IPS DF 6.9 (cell line): Measurements from ENCODE around the gene CMTM3.
"Not testable (repeated sequence)": the region's sequence is repeated elsewhere in the genome, so short reads cannot be mapped to it uniquely, and the experiment has no call there.

ENCODE experiments used
- DNase-seq: peaks from one replicate; pipeline ENCODE4 v3.0.0-alpha.2; 2013; ENCODE audit warnings: low read depth, low spot score
- H3K27ac ChIP-seq: one replicate; pipeline ENCODE4 v1.5.1; 2013; ENCODE audit warnings: low read length, control low read depth
- H3K27me3 ChIP-seq: 2 replicates; pipeline ENCODE4 v1.6.1; 2013; ENCODE audit warnings: mild to moderate bottlenecking, low read length; ENCODE audit not compliant: control insufficient read depth, insufficient read depth
- H3K36me3 ChIP-seq: 2 replicates; pipeline ENCODE4 v1.6.1; 2013; ENCODE audit warnings: low read length; ENCODE audit not compliant: control insufficient read depth, insufficient read depth
- H3K4me1 ChIP-seq: 2 replicates; pipeline ENCODE4 v1.6.1; 2013; ENCODE audit warnings: low read length; ENCODE audit not compliant: control insufficient read depth, insufficient read depth
- H3K4me3 ChIP-seq: 2 replicates; pipeline ENCODE4 v1.5.1; 2013; ENCODE audit warnings: mild to moderate bottlenecking, low read length
- H3K9me3 ChIP-seq: 2 replicates; pipeline ENCODE4 v1.6.1; 2013; ENCODE audit warnings: low read length, inconsistent platforms; ENCODE audit not compliant: control insufficient read depth, insufficient read depth
- WGBS: extraction: QIAGEN DNeasy Blood & Tissue Kit; methylation state at CpG from one replicate; pipeline ENCODE4 v1.1.7; 2013; ENCODE audit warnings: mixed read lengths, missing lambda C conversion rate; ENCODE audit not compliant: insufficient read length, insufficient coverage; 5-methylcytosine and 5-hydroxymethylcytosine counted together

The CMTM3 gene

DNA sequence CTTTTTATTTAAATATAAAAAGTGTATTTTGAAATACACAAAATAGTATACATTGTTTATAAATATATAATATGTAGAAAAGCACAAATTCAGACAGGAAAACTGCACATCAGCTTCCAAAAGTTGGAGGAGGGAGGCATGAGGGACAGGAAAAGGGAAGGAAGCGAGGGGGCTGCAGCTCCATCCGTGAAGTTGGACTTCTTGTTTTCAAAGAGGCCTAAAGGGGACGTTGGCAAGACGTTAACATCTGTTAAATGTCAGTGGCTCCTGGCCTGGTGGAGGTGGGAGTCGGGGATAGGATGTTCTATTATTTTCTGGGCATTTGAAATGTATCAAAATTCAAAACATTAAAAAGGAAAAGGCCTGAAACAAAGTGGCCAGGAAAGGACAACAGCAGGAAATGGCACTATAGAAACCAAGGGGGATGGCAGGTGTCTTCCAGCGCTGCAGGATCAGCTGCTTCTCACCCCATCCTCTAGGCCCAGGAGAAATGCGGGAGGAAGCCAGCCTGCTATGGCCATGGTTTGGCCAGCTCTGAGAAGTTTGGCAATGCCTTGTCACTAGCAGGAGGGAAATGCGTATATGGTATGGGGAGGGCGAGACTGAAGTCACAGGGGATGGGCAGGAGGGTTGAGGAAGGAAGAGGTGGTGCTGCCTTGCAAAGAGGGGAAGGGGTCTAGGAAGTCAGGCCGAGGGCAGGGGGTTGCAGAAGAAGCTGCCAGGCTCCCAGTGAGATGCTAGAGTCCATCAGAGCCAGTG, 18.8 kb upstream of the CMTM3 start:
- Histone ChIP-seq H3K4me3 (no peak overlapping the region), H3K36me3 (no peaks in the 10 kb centered on the region), H3K27ac (no peak overlapping the region), H3K27me3 (no peaks in the 10 kb centered on the region), H3K9me3 (no peaks in the 10 kb centered on the region), H3K4me1 (peaks cover 2% of the 10 kb centered on the region; the same call in 1 of the 2 replicates)
- WGBS, result no CpG with 5 or more reads among the region's 10 CpGs
- DNase-seq, result no peak

DNA sequence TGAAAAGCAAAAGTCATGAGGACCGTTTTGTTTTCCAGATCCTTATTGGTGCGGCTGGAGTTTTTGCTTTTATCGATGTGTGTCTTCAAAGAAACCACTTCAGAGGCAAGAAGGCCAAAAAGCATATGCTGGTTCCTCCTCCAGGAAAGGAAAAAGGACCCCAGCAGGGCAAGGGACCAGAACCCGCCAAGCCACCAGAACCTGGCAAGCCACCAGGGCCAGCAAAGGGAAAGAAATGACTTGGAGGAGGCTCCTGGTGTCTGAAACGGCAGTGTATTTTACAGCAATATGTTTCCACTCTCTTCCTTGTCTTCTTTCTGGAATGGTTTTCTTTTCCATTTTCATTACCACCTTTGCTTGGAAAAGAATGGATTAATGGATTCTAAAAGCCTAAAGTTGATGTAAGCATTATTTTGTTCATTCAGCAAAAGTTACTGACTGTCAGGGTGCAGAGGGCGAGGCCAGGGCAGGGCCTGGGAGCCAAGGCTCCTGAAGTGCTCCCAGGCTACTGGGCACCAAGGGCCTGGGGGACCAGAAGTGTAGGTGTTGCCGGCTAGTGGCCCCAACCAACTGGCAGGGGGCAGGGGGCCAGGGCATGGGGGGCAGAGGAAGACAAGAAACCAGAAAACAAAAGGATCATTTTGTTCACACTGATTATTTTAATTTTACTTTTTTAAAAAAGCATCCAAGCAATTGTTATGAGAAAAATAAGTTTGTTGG, 16.5 kb upstream of the CMTM3 start:
- Histone ChIP-seq H3K36me3 (no peaks in the 10 kb centered on the region), H3K9me3 (no peaks in the 10 kb centered on the region), H3K27me3 (no peaks in the 10 kb centered on the region), H3K4me3 (no peak overlapping the region), H3K27ac (no peak overlapping the region), H3K4me1 (no peaks in the 10 kb centered on the region)
- DNase-seq, result no peak
- WGBS, result no CpG with 5 or more reads among the region's 7 CpGs

DNA sequence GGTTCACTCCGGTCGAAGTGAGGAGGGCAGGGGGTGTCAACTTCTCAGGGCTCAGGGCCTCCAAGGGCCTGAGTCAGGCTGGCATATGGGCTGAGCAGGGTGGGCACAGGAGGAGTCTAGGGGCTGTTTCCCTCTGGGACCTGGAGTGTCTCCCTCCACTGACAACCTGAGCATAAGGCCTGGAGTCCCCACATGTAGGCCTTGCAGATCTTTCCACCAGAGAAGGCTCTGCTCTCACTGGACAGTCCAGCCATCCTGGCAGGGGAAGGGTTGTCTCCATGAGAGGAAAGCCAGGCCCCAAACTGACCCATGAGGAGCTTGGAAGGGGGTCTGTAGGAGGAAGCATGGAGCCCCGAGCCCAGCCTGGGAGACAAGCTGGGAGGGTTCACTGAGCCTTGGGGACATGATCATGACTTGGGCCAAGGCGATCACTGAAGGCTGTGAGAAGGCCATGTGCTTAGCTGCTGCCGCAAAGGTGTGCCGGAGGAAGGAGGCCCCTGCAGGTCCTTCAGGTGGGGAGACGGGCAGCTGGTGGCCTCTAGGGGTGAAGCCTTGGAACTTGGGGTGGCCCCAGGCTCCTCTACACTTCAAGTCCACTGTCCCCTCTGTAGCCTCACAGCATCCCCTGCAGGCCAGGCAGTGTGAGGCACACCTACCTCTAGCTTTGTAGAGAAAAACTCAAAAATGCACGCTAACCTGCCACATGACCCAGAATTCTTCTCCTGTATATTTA, 15.4 kb upstream of the CMTM3 start:
- DNase-seq, result no peak
- Histone ChIP-seq H3K4me3 (no peak overlapping the region), H3K27ac (no peak overlapping the region), H3K4me1 (no peaks in the 10 kb centered on the region), H3K9me3 (no peaks in the 10 kb centered on the region), H3K36me3 (no peaks in the 10 kb centered on the region), H3K27me3 (no peaks in the 10 kb centered on the region)
- WGBS, result no CpG with 5 or more reads among the region's 8 CpGs

DNA sequence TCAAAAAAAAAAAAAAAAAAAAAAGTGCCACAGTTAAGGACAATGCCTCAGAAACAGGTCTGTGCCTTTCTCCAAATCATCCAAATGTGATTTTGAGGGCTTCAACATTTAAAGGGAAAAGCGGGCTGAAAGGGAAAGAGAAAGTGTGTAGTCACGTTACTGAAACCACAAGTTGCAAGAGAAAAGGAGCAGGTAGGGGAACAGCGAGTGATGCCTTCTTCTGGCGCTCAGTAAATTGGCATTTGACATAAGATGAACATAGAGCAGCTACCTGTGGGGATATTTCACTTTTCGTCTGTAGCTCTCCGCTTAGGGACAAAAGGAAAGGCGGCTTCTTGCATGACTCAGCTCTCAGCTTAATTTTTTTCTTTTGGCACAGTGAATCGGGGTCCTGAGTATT, 14.2 kb upstream of the CMTM3 start:
- DNase-seq, result no peak
- Histone ChIP-seq H3K4me1 (no peaks in the 10 kb centered on the region), H3K27ac (no peak overlapping the region), H3K36me3 (no peaks in the 10 kb centered on the region), H3K27me3 (no peaks in the 10 kb centered on the region), H3K4me3 (no peak overlapping the region), H3K9me3 (no peaks in the 10 kb centered on the region)
- WGBS, result no CpG with 5 or more reads among the region's 8 CpGs

DNA sequence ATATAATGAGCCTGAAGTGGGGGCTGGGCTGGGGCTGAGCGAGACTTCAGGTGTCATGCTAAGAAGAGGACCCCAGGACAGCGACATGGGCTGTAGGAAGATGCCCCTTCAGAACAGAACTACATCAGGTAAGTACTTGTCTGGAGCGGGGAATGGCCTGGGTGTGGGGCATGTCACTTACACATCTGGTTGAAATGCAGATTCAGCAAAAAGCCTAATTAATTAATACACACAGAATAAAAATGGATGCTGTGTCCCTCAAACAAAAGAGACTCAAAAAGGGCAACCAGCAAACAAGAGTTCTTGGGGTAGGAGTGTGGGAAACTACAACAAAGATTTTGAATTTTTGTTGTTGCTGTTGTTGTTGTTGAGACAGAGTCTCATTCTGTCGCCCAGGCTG, 13.5 kb upstream of the CMTM3 start:
- DNase-seq, result no peak
- WGBS, result no CpG with 5 or more reads among the region's 4 CpGs
- H3K36me3 ChIP-seq, result no peaks in the 10 kb centered on the region

DNA sequence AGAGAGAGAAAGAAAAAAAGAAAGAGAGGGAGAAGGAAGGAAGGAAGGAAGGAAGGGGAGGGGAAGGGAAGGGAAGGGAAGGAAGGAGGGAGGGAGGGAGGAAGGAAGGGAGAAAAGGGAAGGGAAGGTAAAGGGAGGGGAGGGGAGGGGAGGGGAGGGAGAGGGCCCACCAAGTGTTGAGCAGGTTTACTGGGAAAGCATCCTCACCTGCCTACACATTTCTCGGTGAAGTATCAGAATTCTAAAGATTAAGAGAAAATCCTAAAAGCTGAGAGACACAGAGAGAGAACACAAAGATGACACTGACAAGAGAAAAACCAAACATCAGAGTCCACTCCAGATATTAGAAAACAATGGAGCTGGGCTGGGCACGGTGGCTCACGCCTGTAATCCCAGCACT, 12.3 kb upstream of the CMTM3 start:
- no peaks in the 10 kb centered on the region for H3K27me3 ChIP-seq
- DNase-seq, result no peak
- no CpG with 5 or more reads among the region's 3 CpGs for WGBS
- H3K4me3 ChIP-seq, result no peak overlapping the region
- no peaks in the 10 kb centered on the region for H3K4me1 ChIP-seq
- H3K9me3 ChIP-seq, result no peaks in the 10 kb centered on the region
- no peak overlapping the region for H3K27ac ChIP-seq
- H3K36me3 ChIP-seq, result no peaks in the 10 kb centered on the region

More for the DNA sequence above, 13.5 kb upstream of the CMTM3 start:
- H3K9me3 ChIP-seq, result no peaks in the 10 kb centered on the region
- H3K4me3 ChIP-seq, result no peak overlapping the region
- H3K27ac ChIP-seq, result no peak overlapping the region
- no peaks in the 10 kb centered on the region for H3K4me1 ChIP-seq
- H3K27me3 ChIP-seq, result no peaks in the 10 kb centered on the region

DNA sequence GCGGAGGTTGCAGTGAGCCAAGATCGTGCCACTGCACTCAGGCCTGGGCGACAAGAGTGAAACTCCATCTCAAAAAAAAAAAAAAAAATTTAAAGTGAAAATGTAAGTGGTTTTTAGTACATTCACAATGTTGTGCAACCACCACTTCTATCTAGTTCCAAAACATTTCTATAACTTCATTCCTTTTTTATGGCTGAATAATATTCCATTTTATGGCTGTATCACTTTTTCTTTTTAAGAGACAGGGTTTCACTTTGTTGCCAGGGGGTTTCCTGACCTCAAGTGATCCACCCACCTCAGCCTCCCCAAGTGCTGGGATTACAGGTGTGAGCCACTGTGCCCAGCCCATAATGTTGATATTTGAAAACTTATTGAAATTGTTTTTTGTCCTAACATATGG, 11.7 kb upstream of the CMTM3 start:
- no CpG with 5 or more reads among the region's 3 CpGs for WGBS

DNA sequence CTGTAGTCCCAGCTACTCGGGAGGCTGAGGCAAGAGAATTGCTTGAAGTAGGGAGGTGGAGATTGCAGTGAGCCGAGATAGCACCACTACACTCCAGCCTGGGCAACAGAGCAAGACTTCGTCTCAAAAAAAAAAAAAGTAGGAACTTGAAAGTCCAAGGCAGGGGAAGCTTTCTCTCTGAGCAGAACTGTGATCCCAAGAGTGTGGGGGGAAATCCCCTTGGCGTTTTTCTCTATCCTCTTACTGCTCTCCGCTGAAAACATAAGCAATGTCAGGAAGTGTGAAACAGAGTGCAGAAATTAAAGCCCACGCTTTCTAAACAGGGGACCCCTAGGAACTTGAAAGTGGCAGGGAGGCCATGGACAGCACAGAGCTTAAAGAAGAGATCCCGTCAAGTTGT, 9.8 kb upstream of the CMTM3 start:
- WGBS, result no CpG with 5 or more reads among the region's 7 CpGs
- DNase-seq, result no peak
- H3K27ac ChIP-seq, result no peak overlapping the region
- H3K36me3 ChIP-seq, result no peaks in the 10 kb centered on the region
- H3K4me3 ChIP-seq, result no peak overlapping the region
- H3K9me3 ChIP-seq, result no peaks in the 10 kb centered on the region
- no peaks in the 10 kb centered on the region for H3K4me1 ChIP-seq
- no peaks in the 10 kb centered on the region for H3K27me3 ChIP-seq

More for the DNA sequence above, 11.7 kb upstream of the CMTM3 start:
- no peak for DNase-seq
- H3K36me3 ChIP-seq, result no peaks in the 10 kb centered on the region
- no peak overlapping the region for H3K4me3 ChIP-seq
- H3K27me3 ChIP-seq, result no peaks in the 10 kb centered on the region
- H3K4me1 ChIP-seq, result no peaks in the 10 kb centered on the region
- no peak overlapping the region for H3K27ac ChIP-seq
- no peaks in the 10 kb centered on the region for H3K9me3 ChIP-seq

DNA sequence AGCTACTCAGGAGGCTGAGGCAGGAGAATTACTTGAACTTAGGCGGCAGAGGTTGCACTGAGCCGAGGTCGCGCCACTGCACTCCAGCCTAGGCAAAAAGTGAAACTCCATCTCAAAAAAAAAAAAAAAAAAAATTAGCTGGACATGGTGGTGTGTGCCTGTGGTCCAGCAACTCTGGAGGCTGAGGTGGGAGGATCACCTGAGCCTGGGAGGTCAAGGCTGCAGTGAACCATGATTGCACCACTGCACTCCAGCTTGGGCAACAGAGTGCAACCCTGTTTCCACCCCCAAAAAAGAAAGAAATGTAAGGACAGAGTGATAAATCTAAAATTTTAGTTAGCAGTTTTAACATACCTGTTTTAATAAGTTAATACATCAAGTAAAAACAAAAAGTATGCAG, 7.9 kb upstream of the CMTM3 start:
- not testable (repeated sequence) for DNase-seq, H3K27me3 ChIP-seq, H3K4me3 ChIP-seq, H3K9me3 ChIP-seq, H3K27ac ChIP-seq, H3K4me1 ChIP-seq, H3K36me3 ChIP-seq
- no CpG with 5 or more reads among the region's 4 CpGs for WGBS

DNA sequence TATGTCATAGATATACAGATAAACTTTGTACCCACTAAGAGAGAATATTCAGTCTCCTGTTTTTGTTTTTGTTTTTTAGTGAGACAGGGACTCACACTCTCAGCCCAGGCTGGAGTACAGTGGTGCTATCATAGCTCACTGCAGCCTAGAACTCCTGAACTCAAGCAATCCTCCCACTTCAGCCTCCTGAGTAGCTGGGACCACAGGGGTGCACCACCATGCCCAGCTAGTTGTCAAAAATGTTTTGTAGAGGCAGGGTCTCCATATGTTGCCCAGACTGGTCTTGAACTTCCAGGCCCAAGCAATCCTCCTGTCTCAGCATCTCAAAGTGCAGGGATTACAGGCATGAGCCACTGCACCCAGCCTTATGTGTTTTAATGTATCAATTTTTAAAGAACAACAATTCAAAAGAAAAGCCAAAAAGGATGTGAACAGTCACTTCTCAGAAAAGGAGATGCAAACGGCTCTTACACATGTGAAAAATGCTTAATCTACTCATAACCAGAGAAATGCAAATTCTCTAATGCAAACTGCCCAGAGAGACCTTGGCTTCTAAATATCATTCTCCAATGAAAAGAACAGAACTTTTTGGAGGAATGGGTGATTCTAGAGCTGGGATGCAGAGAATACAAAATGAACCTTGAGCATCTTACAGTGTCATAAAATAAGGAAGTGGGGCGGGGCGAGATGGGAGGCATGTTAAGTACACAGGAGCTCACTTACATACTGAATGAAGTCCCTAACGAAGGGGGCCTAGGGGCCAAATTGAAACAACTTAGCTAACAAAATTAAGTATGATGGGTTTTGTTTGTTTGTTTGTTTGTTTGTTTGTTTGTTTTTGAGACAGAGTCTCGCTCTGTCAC, 7.3 kb upstream of the CMTM3 start:
- no peak for DNase-seq
- Histone ChIP-seq H3K36me3 (no peaks in the 10 kb centered on the region), H3K4me3 (no peak overlapping the region), H3K27me3 (no peaks in the 10 kb centered on the region), H3K27ac (no peak overlapping the region), H3K9me3 (no peaks in the 10 kb centered on the region), H3K4me1 (no peaks in the 10 kb centered on the region)
- WGBS, result no CpG with 5 or more reads among the region's 5 CpGs
